Smooth muscle cell (in vitro differentiated cells): Measurements from ENCODE around the gene OR1F1. TPM values are rescaled to one million over a fixed set of nuclear protein-coding genes. Genes with fewer than 3 reads are reported as not detected.
A peak's percentile ranks its signal among the peaks of the same experiment; 100 is the strongest.

Experiments
- DNase-seq: peaks from one replicate; lab custom pipeline; 2025; ENCODE audit not compliant: unreplicated experiment; lab: John Stamatoyannopoulos, UW
- H2AFZ ChIP-seq: fragments of 200-600 bp; sonication (generic); 2 replicates; pipeline ENCODE4 v1.6.0; 2016; ENCODE audit warnings: antibody characterized with exemption, low read depth, mild to moderate bottlenecking
- H3F3A ChIP-seq: fragments of 200-600 bp; sonication (generic); 2 replicates; pipeline ENCODE4 v1.6.0; 2017; ENCODE audit warnings: antibody characterized with exemption, low read depth
- H3K27ac ChIP-seq: fragments of 200-600 bp; sonication (generic); 2 replicates; pipeline ENCODE4 v1.5.1; 2016; ENCODE audit warnings: low read depth, mild to moderate bottlenecking
- H3K27me3 ChIP-seq: fragments of 200-600 bp; sonication (generic); 2 replicates; pipeline ENCODE4 v1.6.1; 2016; ENCODE audit warnings: low read depth, mild to moderate bottlenecking
- H3K36me3 ChIP-seq: fragments of 200-600 bp; sonication (generic); 2 replicates; pipeline ENCODE4 v1.5.1; 2016; ENCODE audit warnings: low read depth
- H3K4me1 ChIP-seq: fragments of 200-600 bp; sonication (generic); 2 replicates; pipeline ENCODE4 v1.5.1; 2016; ENCODE audit warnings: low read depth
- H3K4me2 ChIP-seq: fragments of 200-600 bp; sonication (generic); 2 replicates; pipeline ENCODE4 v1.6.0; 2016; ENCODE audit warnings: mild to moderate bottlenecking
- H3K4me3 ChIP-seq: fragments of 200-600 bp; sonication (generic); 2 replicates; pipeline ENCODE4 v1.5.1; 2016; ENCODE audit warnings: mild to moderate bottlenecking
- H3K79me2 ChIP-seq: fragments of 200-600 bp; sonication (generic); 2 replicates; pipeline ENCODE4 v1.6.0; 2016; ENCODE audit warnings: low read depth, mild to moderate bottlenecking
- H3K9ac ChIP-seq: fragments of 200-600 bp; sonication (generic); 2 replicates; pipeline ENCODE4 v1.6.0; 2016; ENCODE audit warnings: low read depth
- H3K9me3 ChIP-seq: fragments of 200-600 bp; sonication (generic); replicated peaks from 2 replicates; pipeline ENCODE4 v1.5.1; 2016; ENCODE audit warnings: low read depth
- H4K20me1 ChIP-seq: fragments of 200-600 bp; sonication (generic); 2 replicates; pipeline ENCODE4 v1.6.0; 2016; ENCODE audit warnings: low read depth
- WGBS: methylation state at CpG from one replicate; pipeline ENCODE4 v1.1.7; 2016; ENCODE audit warnings: low lambda C conversion rate; 5-methylcytosine and 5-hydroxymethylcytosine counted together
- polyA plus RNA-seq: library from polyadenylated mRNA; unstranded; fragments of >200 nt; fragmentation: Nextera tagmentation; extraction: Ambion mirVana; gene quantifications from 2 replicates; pipeline ENCODE4 v1.2.1, GENCODE V29; 2016
- total RNA-seq: library from RNA; depleted of rRNA; stranded (reverse); fragments of >200 nt; gene quantifications from 2 replicates; pipeline ENCODE4 v1.2.3, GENCODE V29; 2014
- TF ChIP-seq, protein P1 (sequence below): fragments of 200-600 bp; sonication (generic); IDR thresholded peaks from 2 replicates; pipeline ENCODE4 v1.5.1; 2017; ENCODE audit warnings: borderline replicate concordance, mild to moderate bottlenecking, antibody characterized with exemption; ENCODE audit not compliant: insufficient read depth, poor library complexity, severe bottlenecking

The OR1F1 gene
- total and polyA plus RNA-seq, 2 experiments from 2014 or later = not detected

- WGBS = 94% methylated on average over 13 of the region's 13 CpGs
- Histone ChIP-seq H3K9me3 (no peaks in the 10 kb centered on the region), H3K4me2 (no peak overlapping the region), H2AFZ (no peak overlapping the region), H3K27ac (no peak overlapping the region), H3K27me3 (no peaks in the 10 kb centered on the region), H3F3A (peaks cover 12% of the 10 kb centered on the region), H3K79me2 (no peaks in the 10 kb centered on the region), H3K4me3 (no peak overlapping the region), H3K4me1 (no peaks in the 10 kb centered on the region), H4K20me1 (no peaks in the 10 kb centered on the region), H3K36me3 (no peaks in the 10 kb centered on the region), H3K9ac (no peak overlapping the region)
- no peak for DNase-seq
- TF ChIP-seq, protein P1, sequence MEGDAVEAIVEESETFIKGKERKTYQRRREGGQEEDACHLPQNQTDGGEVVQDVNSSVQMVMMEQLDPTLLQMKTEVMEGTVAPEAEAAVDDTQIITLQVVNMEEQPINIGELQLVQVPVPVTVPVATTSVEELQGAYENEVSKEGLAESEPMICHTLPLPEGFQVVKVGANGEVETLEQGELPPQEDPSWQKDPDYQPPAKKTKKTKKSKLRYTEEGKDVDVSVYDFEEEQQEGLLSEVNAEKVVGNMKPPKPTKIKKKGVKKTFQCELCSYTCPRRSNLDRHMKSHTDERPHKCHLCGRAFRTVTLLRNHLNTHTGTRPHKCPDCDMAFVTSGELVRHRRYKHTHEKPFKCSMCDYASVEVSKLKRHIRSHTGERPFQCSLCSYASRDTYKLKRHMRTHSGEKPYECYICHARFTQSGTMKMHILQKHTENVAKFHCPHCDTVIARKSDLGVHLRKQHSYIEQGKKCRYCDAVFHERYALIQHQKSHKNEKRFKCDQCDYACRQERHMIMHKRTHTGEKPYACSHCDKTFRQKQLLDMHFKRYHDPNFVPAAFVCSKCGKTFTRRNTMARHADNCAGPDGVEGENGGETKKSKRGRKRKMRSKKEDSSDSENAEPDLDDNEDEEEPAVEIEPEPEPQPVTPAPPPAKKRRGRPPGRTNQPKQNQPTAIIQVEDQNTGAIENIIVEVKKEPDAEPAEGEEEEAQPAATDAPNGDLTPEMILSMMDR = no peak
These were observed 39.5 kb upstream of the OR1F1 start for GRCh38 chr16:3148256-3149192.

DNA sequence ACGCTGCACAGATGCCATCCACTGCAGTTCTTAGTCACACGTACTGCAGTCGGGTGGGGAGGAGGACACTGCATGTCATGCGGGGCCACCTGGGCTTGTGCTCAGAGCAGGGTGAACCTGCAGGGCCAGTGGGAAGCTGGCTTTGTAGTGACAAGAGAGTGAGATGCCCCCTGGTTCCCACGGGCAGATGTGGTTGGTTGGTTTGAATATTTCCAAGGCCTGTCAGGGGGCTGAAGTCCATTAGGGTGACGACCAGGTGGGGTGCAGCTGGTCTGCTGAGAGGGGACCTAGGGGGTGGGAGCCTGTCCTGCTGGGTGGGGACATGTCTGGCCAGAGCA, 38.8 kb upstream of the OR1F1 start:
- Histone ChIP-seq H4K20me1 (no peaks in the 10 kb centered on the region), H3K36me3 (no peaks in the 10 kb centered on the region), H3F3A (peaks cover 12% of the 10 kb centered on the region), H3K4me1 (no peaks in the 10 kb centered on the region), H3K79me2 (no peaks in the 10 kb centered on the region), H3K4me2 (peak overlapping the region; percentile 89), H3K9me3 (no peaks in the 10 kb centered on the region), H3K9ac (no peak overlapping the region), H2AFZ (no peak overlapping the region), H3K27me3 (no peaks in the 10 kb centered on the region), H3K27ac (no peak overlapping the region), H3K4me3 (no peak overlapping the region)
- 90% methylated on average over 6 of the region's 6 CpGs for WGBS
- TF ChIP-seq, protein P1 = no peak
- no peak for DNase-seq

DNA sequence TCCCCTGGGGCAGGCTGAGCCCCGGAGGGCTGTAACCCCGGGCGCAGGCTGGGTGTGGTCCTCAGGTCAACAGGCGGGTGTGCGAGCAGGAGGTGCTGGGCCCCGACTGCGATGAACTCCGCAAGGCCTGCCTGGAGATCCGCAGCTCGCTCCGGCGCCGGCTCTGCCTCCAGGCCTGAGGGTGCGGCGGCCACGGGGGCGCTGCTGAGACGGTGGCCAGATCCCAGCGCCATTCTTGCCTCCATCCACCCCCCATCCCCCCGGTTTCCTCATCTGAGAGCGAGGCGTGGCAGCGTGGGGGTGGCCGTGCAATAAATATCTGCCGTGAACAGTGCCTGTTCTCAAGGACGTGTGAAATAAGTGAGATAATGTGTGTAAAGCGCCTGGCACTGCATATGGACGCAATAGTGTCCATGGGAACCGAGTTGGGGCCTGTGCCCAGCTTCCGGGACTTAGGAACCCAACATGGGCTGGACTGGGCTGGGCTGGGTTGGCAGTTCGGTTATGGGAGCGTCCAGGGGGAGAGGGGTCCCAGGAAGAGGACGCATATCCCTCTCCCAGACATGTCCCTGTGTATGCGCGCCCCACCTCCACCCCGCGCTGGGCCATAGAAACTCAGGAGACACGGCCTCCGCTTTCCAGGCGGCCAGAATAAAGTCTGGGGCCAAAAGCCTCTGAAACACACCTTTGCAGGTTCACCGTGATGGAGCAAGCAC, 38.2 kb upstream of the OR1F1 start:
- Histone ChIP-seq H3K36me3 (no peaks in the 10 kb centered on the region), H3F3A (peaks cover 14% of the 10 kb centered on the region), H3K27ac (no peak overlapping the region), H3K79me2 (no peaks in the 10 kb centered on the region), H3K4me3 (peak overlapping the region; percentile 63), H4K20me1 (no peaks in the 10 kb centered on the region), H3K9ac (no peak overlapping the region), H3K4me2 (peak overlapping the region; percentile 89), H3K9me3 (no peaks in the 10 kb centered on the region), H3K27me3 (no peaks in the 10 kb centered on the region), H2AFZ (peak overlapping the region; percentile 78), H3K4me1 (no peaks in the 10 kb centered on the region)
- TF ChIP-seq, protein P1 = peak; percentile 37
- 5% methylated on average over 37 of the region's 41 CpGs for WGBS
- DNase-seq = peak; percentile 49
